Body of pancreas (tissue), 4 donors: ENCODE results near the gene PPWD1.

Experiments
- CTCF ChIP-seq, 7 experiments: fragments of 450-650 bp in 4 of 7; fragments of 200-600 bp in 3 of 7; sonication (generic) in 3 of 7; IDR thresholded peaks; one replicate each; pipeline ENCODE4 v1.5.1; 2016 to 2019; ENCODE audit warnings: antibody characterized with exemption in 7 of 7
- POLR2A ChIP-seq, 3 donors: fragments of 450-650 bp; IDR thresholded peaks; one replicate each; pipeline ENCODE4 v1.6.1; 2016; ENCODE audit warnings: antibody characterized with exemption in 3 of 3, mild to moderate bottlenecking in 2 of 3

- TF ChIP-seq CTCF (IDR thresholded peaks at IDR 0.05) (peak in 1 of 7 experiments; percentile 16), POLR2A (IDR thresholded peaks at IDR 0.05) (peak in 2 of 3 donors; percentile 83 to 84)
Observed at GRCh38 chr5:65562731-65563701, at the start of gene PPWD1, which contains the start of gene CENPK.
